Measurements from ENCODE around the gene ZBTB34.

DNA sequence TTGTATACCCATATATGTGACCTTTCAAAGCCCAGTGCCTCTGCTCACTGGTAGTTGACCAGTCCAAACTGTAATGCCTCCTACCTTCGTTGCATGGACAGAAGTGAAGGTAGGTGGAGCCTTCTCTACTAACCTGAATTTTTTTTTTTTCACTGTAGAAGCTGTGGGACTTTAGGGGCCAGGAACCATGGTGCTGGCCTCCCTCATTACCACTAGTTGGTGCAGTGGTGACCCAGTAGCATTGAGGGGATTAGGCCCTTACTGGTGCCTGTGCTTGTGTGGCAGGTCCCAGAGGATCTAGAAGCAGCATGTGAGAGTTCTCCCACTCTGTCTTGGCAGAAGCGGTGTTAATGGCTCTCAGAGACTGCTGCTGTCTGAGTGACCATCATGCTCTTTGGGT is 56.5 kb downstream of the ZBTB34 start:
- TF ChIP-seq CTCF (conservative IDR thresholded peaks at IDR 0.05; ENCODE audit: low read depth, low read length) (no peak; the same call in 1 of the 2 replicates), POLR2A (IDR thresholded peaks at IDR 0.05; ENCODE audit: low read depth, low read length) (no peak), MXI1 (IDR thresholded peaks at IDR 0.05; ENCODE audit: borderline replicate concordance, low read depth, low read length) (no peak), RAD21 (IDR thresholded peaks at IDR 0.05; ENCODE audit: low read length) (no peak), SMC3 (IDR thresholded peaks at IDR 0.05; ENCODE audit: low read depth, low read length) (no peak), RFX5 (IDR thresholded peaks at IDR 0.05; ENCODE audit: low read depth, low read length) (no peak), BHLHE40 (IDR thresholded peaks at IDR 0.05; ENCODE audit: low read depth, low read length) (no peak), CEBPB (IDR thresholded peaks at IDR 0.05; ENCODE audit: low read depth, low read length) (no peak), FOS (IDR thresholded peaks at IDR 0.05; ENCODE audit: low read depth, low read length) (no peak), CHD1 (IDR thresholded peaks at IDR 0.05; ENCODE audit: low read depth, low read length) (no peak), RCOR1 (IDR thresholded peaks at IDR 0.05; ENCODE audit: insufficient replicate concordance, low read length) (no peak), ELK1 (IDR thresholded peaks at IDR 0.05; ENCODE audit: borderline replicate concordance, low read depth, low read length) (no peak)
- TF ChIP-seq, protein P1, sequence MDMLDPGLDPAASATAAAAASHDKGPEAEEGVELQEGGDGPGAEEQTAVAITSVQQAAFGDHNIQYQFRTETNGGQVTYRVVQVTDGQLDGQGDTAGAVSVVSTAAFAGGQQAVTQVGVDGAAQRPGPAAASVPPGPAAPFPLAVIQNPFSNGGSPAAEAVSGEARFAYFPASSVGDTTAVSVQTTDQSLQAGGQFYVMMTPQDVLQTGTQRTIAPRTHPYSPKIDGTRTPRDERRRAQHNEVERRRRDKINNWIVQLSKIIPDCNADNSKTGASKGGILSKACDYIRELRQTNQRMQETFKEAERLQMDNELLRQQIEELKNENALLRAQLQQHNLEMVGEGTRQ (IDR thresholded peaks at IDR 0.05; ENCODE audit: low read depth, low read length) = no peak
